ENCODE measurements around the gene CERCAM.

Gene CERCAM

DNA sequence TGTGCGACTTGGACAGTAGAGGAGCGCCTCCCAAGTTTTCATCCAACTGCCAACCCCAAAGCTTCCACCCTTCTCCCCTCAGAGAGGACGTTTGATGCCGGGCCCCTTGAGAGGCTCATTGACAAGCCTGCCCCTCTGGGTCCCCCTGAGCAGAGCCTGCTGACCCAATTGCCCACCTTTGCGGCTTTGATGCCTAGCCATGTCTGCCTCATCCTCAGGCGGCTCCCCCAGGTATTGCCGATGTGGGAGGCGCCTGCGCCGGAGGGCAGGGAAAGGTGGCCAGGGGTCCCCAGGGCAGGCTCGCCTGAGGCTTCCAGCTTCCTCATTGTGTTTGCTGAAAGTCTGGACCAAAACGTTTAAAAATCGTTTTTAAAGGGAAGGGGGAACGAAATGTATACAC lies 36.5 kb downstream of the CERCAM start:
- DNase-seq: no peak

- no peak for DNase-seq
Measured at GRCh38 chr9:128459011-128459410, 38.4 kb downstream of the CERCAM start.

DNA sequence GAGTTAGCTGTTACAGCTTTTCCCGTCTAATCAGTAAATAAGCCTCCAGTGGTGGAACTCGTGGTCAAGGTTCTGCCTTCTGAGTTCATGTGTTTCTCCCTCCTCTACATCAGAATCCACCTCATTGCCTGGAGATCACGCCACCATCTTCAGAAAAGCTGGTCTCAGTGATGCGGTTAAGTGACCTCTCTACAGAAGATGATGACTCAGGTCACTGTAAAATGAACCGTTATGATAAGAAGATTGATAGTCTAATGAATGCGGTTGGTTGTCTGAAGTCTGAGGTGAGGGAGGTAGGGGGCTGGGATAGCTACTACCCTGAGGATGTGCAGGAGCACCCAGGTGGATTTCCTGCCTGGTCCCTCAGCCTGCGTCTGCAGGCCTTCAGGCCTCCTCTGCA lies 48.4 kb downstream of the CERCAM start:
- DNase-seq: no peak

DNA sequence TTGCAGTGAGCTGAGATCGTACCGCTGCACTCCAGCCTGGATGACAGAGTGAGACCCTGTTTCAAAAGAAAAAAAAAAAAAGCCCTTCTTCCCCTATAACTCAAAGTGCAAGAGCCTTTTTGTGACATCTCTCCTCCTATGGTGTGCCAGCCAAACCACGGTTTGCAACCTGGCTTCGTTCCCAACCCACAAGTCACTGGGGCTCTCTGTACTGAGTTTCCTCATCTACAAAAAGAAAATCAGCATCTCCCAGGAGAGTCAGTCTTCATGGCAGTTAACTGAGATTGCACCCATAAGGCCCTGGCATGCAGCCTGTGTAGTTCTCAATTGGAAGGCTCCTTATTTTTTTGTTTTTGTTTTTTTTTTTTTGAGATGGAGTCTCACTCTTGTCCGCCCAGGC lies 49.9 kb downstream of the CERCAM start:
- peak; percentile 60 to 71 for DNase-seq

DNA sequence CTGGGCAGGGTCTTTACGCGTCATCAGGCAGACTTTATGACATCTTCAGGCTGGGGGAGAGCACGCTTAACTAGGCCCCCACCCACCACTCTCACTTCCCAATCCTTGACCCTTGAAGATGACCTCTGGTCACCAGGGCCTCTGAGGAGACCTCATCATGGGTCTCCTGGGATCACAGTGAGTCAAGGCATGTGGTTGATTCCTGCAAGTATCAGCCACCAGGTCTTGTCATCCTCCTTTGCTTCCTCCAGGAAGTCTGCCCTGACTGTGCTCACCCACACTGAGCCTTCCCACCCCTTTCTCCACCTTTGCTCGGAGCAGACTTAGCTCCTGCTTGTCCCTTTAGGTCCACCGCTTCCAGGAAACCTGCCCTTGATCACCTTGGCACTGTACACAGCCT lies 52.4 kb downstream of the CERCAM start:
- DNase-seq: no peak

DNA sequence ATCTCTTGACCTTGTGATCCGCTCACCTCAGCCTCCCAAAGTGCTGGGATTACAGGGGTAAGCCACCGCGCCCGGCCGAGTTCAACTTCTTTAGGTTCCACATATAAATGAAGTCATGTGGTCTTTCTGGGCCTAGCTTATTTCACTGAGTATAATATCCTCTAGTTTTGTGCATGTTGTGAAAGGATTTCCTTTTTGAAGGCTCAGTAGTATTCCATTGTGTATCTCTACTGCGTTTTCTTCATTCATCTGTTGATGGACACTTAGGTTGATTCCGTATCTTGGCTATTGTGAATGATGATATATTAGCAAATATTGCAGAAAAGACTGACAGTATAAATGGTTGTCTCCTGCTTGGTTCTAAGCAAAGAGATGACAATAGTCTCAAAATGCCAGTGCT lies 55.2 kb downstream of the CERCAM start:
- DNase-seq: no peak

DNA sequence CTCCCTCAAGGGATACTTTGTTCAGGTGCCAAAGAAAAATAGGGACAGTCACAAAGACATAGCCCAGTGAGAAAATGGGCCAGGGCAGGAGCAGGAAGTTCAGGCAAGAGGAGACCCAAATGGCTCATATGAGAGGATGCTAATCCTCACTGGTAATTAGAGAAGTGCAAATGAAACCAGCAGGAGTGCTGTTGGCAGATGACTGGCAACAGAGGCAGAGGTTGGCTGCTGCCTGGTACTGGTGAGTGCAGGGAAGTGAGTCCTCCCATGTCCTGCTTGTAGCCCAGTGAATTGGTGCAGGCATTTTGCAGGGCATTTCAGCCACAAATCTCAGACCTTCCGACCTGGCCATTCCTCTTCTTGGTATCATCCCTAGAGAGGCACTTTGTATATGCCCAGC lies 58.6 kb downstream of the CERCAM start:
- no peak for DNase-seq

GRCh38 chr9:128481561-128481960 lies 60.9 kb downstream of the CERCAM start:
- no peak for DNase-seq

GRCh38 chr9:128482186-128482585 lies 61.5 kb downstream of the CERCAM start:
- DNase-seq: no peak

DNA sequence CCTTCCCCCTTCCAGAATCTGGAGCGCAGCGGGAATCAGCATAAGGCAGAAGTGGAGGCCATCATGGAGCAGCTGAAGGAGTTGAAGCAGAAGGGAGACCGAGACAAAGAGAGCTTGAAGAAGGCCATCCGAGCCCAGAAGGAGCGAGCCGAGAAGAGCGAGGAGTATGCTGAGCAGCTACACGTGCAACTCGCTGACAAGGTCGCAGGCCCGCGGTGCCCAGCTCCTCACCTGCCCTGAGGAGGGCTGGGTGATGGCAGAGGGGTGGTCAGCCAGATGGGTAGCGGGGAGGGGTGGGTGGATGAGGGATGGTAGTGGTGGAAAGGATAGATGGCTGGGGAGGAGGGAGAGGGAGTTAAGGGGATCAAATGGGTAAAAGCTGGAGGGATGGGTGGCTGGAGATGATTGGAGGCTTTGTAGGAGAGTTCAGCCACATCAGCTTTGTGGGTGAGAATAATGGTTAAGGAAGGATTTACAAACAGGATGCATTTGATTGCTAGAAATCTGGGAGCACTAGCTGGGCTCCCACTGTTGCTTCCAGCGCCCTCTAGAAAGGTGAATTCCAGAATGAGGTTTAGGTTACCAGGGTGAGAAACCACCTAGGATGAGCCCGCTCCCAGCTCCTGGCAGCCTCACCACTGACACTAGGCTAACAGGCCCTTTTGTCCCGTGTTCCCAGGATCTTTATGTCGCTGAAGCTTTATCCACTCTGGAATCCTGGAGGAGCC lies 64.2 kb downstream of the CERCAM start:
- DNase-seq: no peak

DNA sequence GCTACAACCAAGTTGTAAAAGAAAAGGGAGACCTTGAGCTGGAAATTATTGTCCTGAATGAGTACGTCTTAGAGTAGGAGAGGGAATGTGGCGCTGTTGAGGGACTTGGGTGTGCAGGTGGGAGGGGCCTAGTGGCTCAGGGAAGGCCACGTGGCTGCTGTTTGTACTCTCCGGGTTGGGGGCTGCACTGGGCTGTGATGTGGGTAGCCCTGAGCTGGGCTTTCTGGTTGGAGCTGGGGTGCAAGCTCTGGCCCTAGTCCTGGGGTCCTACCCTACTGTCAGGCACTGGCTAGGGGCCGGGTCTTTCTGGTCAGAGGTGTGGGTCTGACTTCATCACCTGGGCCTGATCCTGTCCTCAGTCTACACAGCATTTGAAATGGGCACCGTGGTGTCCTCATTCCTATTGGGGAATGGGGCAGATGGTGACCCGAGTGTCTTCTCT lies 64.8 kb downstream of the CERCAM start:
- DNase-seq: no peak

DNA sequence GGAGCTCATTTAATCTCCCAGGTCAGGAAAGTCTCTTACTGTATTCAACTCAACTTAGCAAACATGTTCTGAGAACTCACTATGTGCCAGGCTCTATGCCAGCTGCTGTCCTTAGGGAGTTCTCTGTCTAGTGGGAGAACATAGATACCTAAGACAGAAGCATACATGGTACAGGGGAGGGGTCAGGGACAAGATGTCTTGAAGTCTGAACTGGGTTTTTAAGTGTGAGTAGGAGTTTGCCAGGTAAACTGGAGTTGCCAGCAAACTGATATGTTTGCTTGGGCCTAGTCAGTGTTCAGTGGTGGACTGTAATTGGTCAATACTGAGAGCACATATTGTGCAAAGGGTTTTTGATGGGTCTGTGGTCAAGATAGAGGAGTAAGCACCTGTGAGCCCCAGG lies 65.5 kb downstream of the CERCAM start:
- DNase-seq: no peak
